Measurements from ENCODE around the gene EML4. TPM values are rescaled to one million over a fixed set of nuclear protein-coding genes. Genes with fewer than 3 reads are reported as not detected.
A peak's percentile ranks its signal among the peaks of the same experiment; 100 is the strongest.
"Not testable (repeated sequence)": the region's sequence is repeated elsewhere in the genome, so short reads cannot be mapped to it uniquely, and the experiment has no call there.

The EML4 gene
- total RNA-seq, 1 donor from 2014 or later: 117 TPM

DNA sequence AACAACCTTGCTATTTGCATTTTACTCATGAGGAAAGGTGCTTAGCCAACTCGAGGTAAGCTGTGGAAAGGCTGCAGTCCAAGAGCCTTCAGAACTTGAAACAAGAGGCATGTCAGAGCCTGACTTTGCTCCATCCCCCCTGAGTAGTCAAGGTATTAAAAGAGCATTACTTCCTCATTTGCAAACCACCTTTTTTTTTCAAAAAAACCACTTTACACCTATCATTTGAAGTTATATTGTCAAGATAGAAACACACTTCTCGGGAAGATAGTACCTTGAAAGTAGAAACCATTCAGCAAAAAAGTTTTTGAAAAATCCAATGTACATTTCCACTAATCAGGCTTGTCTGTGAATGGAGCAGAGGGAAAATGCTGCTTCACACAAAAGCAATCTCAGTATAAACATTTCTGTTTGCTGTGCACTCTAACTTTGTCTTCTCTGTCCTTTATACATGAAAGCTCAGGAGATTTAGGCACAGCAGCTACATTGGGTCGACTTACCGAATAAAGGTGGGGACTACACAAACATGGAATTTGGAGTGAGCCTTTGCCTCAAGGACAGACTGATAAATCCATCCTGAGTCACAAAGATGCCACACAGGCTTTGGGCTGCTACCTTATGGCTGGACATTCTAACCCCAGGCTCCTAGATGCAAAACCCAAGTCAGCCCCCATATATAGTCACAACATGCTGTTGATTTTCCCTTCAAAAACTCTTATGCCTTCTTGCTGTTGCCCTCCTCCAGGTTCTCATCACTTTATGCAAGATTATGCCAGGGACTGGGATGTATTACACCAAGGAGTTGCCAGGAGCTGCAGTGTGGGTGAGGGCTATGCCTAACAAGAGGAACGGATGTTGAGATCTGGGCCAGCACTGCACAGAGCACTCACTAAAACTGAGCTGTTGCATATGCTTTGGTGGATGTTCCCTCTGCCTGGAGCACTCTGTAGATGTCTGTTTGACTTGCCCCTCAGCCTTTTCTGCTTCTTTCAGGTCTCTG is 41.4 kb upstream of the EML4 start:
- TF ChIP-seq, protein P1, sequence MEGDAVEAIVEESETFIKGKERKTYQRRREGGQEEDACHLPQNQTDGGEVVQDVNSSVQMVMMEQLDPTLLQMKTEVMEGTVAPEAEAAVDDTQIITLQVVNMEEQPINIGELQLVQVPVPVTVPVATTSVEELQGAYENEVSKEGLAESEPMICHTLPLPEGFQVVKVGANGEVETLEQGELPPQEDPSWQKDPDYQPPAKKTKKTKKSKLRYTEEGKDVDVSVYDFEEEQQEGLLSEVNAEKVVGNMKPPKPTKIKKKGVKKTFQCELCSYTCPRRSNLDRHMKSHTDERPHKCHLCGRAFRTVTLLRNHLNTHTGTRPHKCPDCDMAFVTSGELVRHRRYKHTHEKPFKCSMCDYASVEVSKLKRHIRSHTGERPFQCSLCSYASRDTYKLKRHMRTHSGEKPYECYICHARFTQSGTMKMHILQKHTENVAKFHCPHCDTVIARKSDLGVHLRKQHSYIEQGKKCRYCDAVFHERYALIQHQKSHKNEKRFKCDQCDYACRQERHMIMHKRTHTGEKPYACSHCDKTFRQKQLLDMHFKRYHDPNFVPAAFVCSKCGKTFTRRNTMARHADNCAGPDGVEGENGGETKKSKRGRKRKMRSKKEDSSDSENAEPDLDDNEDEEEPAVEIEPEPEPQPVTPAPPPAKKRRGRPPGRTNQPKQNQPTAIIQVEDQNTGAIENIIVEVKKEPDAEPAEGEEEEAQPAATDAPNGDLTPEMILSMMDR (conservative IDR thresholded peaks at IDR 0.05): no peak

DNA sequence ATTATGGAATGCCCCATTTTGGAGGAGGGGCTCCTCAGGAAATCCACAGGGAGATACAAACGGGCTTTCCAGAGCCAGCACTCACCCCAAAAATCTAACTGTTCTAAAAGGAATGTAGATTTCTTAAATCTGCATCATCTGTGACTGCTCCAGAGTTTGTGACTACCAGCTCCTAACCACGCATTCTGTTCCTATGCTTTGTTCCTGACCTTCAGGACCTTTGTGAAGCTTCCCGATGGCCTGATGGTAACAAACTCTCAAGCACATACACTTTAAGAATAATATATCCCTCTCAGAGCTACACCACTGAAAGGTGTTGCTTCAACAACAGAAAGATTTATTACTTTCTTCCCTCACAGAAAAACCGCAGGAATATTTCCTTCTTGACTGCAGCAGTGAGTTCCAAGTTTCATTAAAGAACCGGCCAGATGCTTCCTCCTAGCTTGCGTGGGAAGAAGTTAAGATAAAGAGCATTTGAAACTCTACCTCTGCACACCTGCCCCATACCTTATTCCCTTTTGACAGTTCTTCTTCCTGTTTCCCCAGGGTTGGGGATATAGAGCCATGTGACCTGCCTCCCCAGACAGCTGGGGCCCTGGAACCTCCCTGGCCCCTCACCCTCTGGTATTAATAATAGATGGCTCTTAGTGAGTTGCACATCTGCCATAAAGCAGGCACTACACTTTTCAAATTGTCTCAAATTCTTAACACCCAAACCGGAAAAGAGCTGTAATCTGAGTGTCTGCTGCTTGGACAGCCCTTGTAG is 40.2 kb upstream of the EML4 start:
- H3K4me1 Mint-ChIP-seq (ENCODE audit: unreplicated experiment): peaks cover 76% of the 10 kb centered on the region
- no peak for DNase-seq (ENCODE audit: extremely low spot score, unreplicated experiment)
- no peaks in the 10 kb centered on the region for H3K27me3 Mint-ChIP-seq
- H3K27ac Mint-ChIP-seq: peak overlapping the region; percentile 76
- TF ChIP-seq, protein P1 (conservative IDR thresholded peaks at IDR 0.05): no peak
- H3K36me3 Mint-ChIP-seq: no peaks in the 10 kb centered on the region
- peak overlapping the region; percentile 63 for H3K4me3 Mint-ChIP-seq
- no peaks in the 10 kb centered on the region for H3K9me3 Mint-ChIP-seq

More for the DNA sequence above, 41.4 kb upstream of the EML4 start:
- H3K4me1 Mint-ChIP-seq (ENCODE audit: unreplicated experiment): peaks cover 70% of the 10 kb centered on the region
- no peak for DNase-seq (ENCODE audit: extremely low spot score, unreplicated experiment)
- H3K9me3 Mint-ChIP-seq: no peaks in the 10 kb centered on the region
- H3K27me3 Mint-ChIP-seq: no peaks in the 10 kb centered on the region
- no peaks in the 10 kb centered on the region for H3K36me3 Mint-ChIP-seq
- peak overlapping the region; percentile 76 for H3K27ac Mint-ChIP-seq
- H3K4me3 Mint-ChIP-seq: no peak overlapping the region

DNA sequence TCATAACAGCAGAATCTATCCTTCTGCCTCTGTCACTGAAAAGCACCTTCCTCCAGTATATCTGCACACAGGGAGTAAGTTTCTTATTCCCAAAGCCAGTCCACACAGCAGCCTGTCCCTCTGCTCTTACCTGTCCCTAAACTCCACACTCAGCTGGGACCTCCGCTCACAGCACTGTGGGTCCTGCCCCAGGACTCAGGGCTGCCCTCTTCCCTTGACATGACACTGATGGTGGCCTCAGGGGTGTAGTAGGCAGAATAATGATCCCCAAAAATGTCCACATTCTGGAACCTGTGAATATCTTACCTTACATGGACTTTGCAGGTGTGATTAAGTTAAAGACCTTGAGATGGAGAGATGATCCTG is 39.7 kb upstream of the EML4 start:
- TF ChIP-seq, protein P1 (conservative IDR thresholded peaks at IDR 0.05): no peak
- H3K36me3 Mint-ChIP-seq: no peaks in the 10 kb centered on the region
- H3K27ac Mint-ChIP-seq: peak overlapping the region; percentile 76
- no peak for DNase-seq (ENCODE audit: extremely low spot score, unreplicated experiment)
- H3K4me3 Mint-ChIP-seq: no peak overlapping the region
- H3K9me3 Mint-ChIP-seq: no peaks in the 10 kb centered on the region
- peaks cover 72% of the 10 kb centered on the region for H3K4me1 Mint-ChIP-seq (ENCODE audit: unreplicated experiment)
- no peaks in the 10 kb centered on the region for H3K27me3 Mint-ChIP-seq

DNA sequence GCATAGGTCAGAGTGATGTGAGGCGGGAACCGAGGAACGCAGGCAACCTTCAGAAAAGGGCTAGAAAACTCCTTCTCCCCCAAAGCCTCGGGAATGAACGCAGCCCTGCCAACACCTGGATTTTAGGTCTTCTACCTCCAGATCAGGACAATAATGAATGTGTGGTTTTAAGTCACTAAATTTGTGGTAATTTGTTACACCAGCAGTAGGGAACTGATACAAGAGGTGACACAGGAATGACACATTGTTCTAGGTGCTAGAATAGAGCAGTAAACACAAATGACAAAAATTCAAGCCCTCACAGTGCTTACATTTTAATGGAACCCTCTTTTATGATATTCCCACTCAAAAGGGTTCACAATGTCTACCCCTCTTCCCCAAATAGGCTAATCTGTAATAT is 39.2 kb upstream of the EML4 start:
- Mint-ChIP-seq H3K9me3 (no peaks in the 10 kb centered on the region), H3K4me3 (no peak overlapping the region), H3K4me1 (ENCODE audit: unreplicated experiment) (peaks cover 72% of the 10 kb centered on the region), H3K27ac (peak overlapping the region; percentile 76), H3K27me3 (no peaks in the 10 kb centered on the region), H3K36me3 (no peaks in the 10 kb centered on the region)
- DNase-seq (ENCODE audit: extremely low spot score, unreplicated experiment): no peak
- TF ChIP-seq, protein P1 (conservative IDR thresholded peaks at IDR 0.05): no peak

DNA sequence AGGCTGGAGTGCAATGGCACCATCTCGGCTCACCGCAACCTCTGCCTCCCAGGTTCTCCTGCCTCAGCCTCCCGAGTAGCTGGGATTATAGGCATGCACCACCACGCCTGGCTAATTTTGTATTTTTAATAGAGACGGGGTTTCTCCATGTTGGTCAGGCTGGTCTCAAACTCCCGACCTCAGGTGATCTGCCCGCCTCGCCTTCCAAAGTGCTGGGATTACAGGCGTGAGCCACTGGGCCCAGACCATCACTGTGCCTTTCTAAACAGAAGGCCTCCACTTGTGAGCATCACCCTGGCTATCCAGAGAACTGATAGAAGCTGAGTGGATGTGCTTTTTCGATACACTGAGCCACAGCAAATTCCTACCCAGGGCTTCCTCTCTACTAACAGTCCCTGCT is 38.3 kb upstream of the EML4 start:
- not testable (repeated sequence) for H3K27ac Mint-ChIP-seq, H3K9me3 Mint-ChIP-seq

More for the DNA sequence above, 38.3 kb upstream of the EML4 start:
- H3K27me3 Mint-ChIP-seq; H3K36me3 Mint-ChIP-seq; DNase-seq (ENCODE audit: extremely low spot score, unreplicated experiment); H3K4me3 Mint-ChIP-seq: not testable (repeated sequence)
- H3K4me1 Mint-ChIP-seq (ENCODE audit: unreplicated experiment): peaks cover 71% of the 10 kb centered on the region

Measured in type B pancreatic cell (in vitro differentiated cells).